Large intestine (tissue), 12 donors: ENCODE measurements around the gene PRR20C. TPM values are rescaled to one million over a fixed set of nuclear protein-coding genes. Genes with fewer than 3 reads are reported as not detected.
"Not testable (repeated sequence)": the region's sequence is repeated elsewhere in the genome, so short reads cannot be mapped to it uniquely, and the experiment has no call there.

ENCODE experiments used
- DNase-seq, 2 donors: peaks; one replicate each; pipeline versions ENCODE4 v3.0.0 to v3.0.0-alpha.2; 2013
- H3K27ac ChIP-seq: one replicate; pipeline ENCODE4 v1.5.1; 2013; ENCODE audit warnings: low read length
- H3K27me3 ChIP-seq: 2 replicates; pipeline ENCODE4 v1.6.1; 2013; ENCODE audit warnings: low read length; ENCODE audit not compliant: control insufficient read depth, insufficient read depth
- H3K36me3 ChIP-seq: 2 replicates; pipeline ENCODE4 v1.6.1; 2013; ENCODE audit warnings: low read length; ENCODE audit not compliant: control insufficient read depth, insufficient read depth
- H3K4me1 ChIP-seq: one replicate; pipeline ENCODE4 v1.6.1; 2013; ENCODE audit warnings: low read length; ENCODE audit not compliant: control insufficient read depth, insufficient read depth
- H3K4me3 ChIP-seq: one replicate; pipeline ENCODE4 v1.5.1; 2013; ENCODE audit warnings: low read length
- H3K9me3 ChIP-seq: one replicate; pipeline ENCODE4 v1.6.1; 2013; ENCODE audit warnings: mild to moderate bottlenecking, low read depth, low read length, moderate library complexity; ENCODE audit not compliant: control insufficient read depth
- WGBS: methylation state at CpG from one replicate; pipeline ENCODE4 v1.1.5; 2013; ENCODE audit warnings: low lambda C conversion rate; ENCODE audit not compliant: insufficient coverage; 5-methylcytosine and 5-hydroxymethylcytosine counted together
- long read RNA-seq, 11 donors: transcript quantifications; one replicate each; lab custom pipeline, GENCODE V29; 2026
- polyA plus RNA-seq: library from polyadenylated mRNA; unstranded; fragments of 120-200 nt; gene quantifications from one replicate; pipeline ENCODE4 v1.2.1, GENCODE V29; 2013

PRR20C gene
- not detected for polyA plus RNA-seq
- long read RNA-seq, donor 1 = 0 reads
- long read RNA-seq, donor 2 = 0 reads
- long read RNA-seq, donor 3 = 0 reads
- long read RNA-seq, donor 4 = 0 reads
- long read RNA-seq, donor 5 = 0 reads
- long read RNA-seq, donor 6 = 0 reads
- long read RNA-seq, donor 7 = 0 reads
- long read RNA-seq, donor 8 = 0 reads
- long read RNA-seq, donor 9 = 0 reads
- long read RNA-seq, donor 10 = 0 reads
- long read RNA-seq, donor 11 = 0 reads

DNA sequence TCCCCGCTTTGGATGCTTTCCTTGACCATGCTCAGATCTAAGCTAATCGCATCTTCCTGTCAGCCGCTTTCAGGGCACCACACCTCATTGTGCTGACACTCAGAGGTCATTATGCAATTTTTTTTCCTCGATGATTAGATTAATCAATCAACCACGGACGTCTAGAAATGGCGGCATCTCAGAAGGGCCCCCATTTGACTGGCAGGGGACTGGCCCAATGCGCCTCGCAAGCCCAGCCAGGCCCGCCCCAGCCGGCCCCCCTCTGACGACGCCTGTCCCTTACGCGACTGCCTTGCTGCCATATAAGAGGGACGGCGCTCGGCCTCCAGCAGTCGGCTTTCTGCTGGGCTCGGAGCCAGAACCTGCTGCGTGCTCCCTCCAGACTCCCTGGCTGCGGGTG is at the start of gene PRR20C:
TSS of gene PRR20C (plus strand) at position 301 of the 400 bp plus-strand sequence. CDS start 387 bp downstream, outside the sequence.
- not testable (repeated sequence) for DNase-seq, H3K4me1 ChIP-seq, H3K9me3 ChIP-seq, H3K4me3 ChIP-seq, H3K27ac ChIP-seq, H3K27me3 ChIP-seq, H3K36me3 ChIP-seq
- WGBS = no CpG with 5 or more reads among the region's 22 CpGs

DNA sequence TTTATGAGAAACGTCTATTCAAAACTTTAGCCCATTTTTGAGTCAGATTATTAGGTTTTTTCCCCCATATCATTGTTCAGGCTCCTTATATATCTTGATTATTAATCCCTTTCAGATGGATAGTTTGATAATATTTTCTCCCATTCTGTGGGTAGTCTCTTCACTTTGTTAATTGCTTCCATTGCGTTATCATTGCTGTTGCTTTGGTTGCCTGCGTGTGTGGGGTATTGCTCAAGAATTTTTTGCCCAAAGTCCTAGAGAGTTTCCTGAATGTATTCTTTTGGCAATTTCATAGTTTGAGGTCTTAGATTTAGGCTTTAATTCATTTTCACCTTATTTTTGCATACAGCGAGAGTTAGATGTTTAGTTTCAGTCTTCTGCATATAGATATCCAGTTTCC is 38.9 kb upstream of the PRR20C start:
- Histone ChIP-seq H3K4me1 (no peaks in the 10 kb centered on the region), H3K27me3 (no peaks in the 10 kb centered on the region), H3K27ac (no peak overlapping the region), H3K4me3 (no peak overlapping the region), H3K36me3 (no peaks in the 10 kb centered on the region), H3K9me3 (peaks cover 8% of the 10 kb centered on the region)
- DNase-seq = no peak
- 92% methylated on average over 4 of the region's 4 CpGs for WGBS

DNA sequence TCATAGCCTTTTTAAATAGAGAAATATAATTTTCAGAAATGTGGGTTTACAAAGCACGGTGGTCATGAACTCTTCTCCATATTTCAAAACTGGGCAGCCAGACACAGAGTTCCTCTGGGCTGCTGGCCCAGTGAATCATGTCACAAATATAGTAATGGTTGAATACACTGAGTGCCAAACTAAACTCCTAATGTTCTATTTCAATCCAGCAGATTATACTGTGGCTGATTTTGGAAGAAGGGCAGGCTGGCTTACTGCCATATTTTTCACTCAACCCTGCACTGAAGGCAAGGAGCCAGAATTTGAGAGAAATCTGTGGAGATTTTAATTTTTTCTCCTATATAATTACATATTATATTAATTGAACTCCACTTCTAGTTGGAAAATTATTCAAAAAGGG is 30.2 kb upstream of the PRR20C start:
- WGBS = 80% methylated on average over 1 of the region's 1 CpG
- H3K9me3 ChIP-seq = no peaks in the 10 kb centered on the region
- H3K36me3 ChIP-seq = no peaks in the 10 kb centered on the region
- H3K4me1 ChIP-seq = no peaks in the 10 kb centered on the region
- H3K4me3 ChIP-seq = no peak overlapping the region
- no peak for DNase-seq
- H3K27me3 ChIP-seq = no peaks in the 10 kb centered on the region
- no peak overlapping the region for H3K27ac ChIP-seq

DNA sequence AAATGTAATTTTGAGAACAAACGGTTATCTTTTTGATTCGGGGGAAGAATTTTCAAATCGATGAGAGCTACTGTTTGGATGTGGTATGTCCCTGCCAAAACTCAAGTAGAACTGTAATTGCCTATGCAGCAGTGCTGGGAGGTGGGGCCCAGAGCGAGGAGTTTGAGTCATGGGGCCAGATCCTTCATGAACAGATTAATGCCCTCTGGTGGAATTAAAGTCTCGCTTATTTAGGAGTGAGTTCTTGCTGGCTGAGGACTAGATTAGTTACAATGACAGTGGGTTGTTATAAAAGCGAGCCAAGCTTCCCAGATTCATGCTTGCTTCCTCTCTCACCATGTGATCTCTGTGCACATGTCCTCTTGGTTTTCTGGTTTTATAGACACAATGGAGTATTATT is 25.0 kb upstream of the PRR20C start:
- Histone ChIP-seq H3K27me3 (no peaks in the 10 kb centered on the region), H3K27ac (no peak overlapping the region), H3K36me3 (no peaks in the 10 kb centered on the region), H3K9me3 (no peaks in the 10 kb centered on the region), H3K4me1 (no peaks in the 10 kb centered on the region), H3K4me3 (no peak overlapping the region)
- DNase-seq = no peak
- WGBS = no CpG with 5 or more reads among the region's 6 CpGs

DNA sequence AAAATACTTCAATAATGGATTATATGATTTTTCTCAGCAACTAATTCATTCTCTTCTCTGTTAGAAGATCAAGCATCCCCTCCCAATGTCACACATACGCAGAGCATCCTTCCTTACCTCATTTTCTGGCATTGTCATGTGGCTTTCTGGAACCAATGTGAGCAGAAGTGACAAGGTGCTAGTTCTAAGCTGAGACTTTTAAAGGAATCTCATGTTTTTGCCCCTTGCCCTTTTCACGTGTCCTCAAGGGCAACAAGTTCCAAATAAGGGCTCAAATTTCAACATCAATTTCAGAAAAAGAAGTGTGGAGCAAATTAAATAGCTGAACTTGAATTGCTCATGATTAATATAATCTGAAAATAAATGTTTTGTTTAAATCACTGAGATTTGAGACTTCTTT is 17.8 kb upstream of the PRR20C start:
- DNase-seq = peak in 1 of 2 donors; percentile 9
- no peaks in the 10 kb centered on the region for H3K4me1 ChIP-seq
- WGBS = 57% methylated on average over 1 of the region's 2 CpGs
- no peak overlapping the region for H3K27ac ChIP-seq
- H3K36me3 ChIP-seq = no peaks in the 10 kb centered on the region
- H3K9me3 ChIP-seq = peaks cover 2% of the 10 kb centered on the region
- no peak overlapping the region for H3K4me3 ChIP-seq
- H3K27me3 ChIP-seq = no peaks in the 10 kb centered on the region

DNA sequence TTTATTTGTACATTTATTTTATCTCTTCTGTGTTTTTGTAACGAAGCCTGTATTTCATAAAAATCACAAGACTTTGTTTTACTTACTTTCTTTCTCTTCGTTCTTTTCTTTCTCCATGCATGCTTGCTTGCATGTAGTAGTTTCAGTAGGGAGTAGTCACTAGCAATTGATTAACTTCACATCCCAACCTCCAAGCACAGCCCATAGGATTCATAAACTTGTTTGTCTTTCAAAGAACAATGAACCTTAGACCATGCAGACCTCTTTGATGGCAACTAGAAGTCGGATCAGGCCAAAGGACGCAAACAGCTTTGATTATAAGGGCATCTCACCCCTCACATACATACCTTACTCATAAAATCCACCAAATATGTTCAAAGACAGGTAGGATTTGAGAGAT is 16.3 kb upstream of the PRR20C start:
- Histone ChIP-seq H3K27me3 (no peaks in the 10 kb centered on the region), H3K4me3 (peak overlapping the region; percentile 23), H3K36me3 (no peaks in the 10 kb centered on the region), H3K27ac (peak overlapping the region; percentile 57), H3K4me1 (no peaks in the 10 kb centered on the region), H3K9me3 (peaks cover 2% of the 10 kb centered on the region)
- peak; percentile 44 to 73 for DNase-seq
- 12% methylated on average over 2 of the region's 4 CpGs for WGBS

DNA sequence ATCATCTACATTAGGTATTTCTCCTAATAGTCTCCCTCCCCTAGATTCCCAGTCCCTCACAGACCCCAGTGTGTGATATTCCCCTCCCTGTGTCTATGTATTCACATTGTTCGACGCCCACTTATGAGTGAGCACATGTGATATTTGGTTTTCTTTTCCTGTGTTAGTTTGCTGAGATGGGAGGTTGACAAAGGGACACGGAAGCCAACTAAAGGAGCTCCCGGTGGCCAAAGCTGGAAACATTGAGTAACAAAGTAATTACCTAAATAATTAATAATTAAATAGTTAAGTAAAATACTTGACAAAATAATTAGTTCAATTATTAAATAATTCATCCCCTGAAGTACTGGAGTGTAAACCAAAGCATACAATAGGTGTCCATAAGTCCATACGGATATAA is 14.9 kb upstream of the PRR20C start:
- Histone ChIP-seq H3K4me3 (no peak overlapping the region), H3K9me3 (peaks cover 2% of the 10 kb centered on the region), H3K27me3 (no peaks in the 10 kb centered on the region), H3K27ac (no peak overlapping the region), H3K36me3 (no peaks in the 10 kb centered on the region), H3K4me1 (no peaks in the 10 kb centered on the region)
- DNase-seq = no peak
- no CpG with 5 or more reads among the region's 5 CpGs for WGBS

DNA sequence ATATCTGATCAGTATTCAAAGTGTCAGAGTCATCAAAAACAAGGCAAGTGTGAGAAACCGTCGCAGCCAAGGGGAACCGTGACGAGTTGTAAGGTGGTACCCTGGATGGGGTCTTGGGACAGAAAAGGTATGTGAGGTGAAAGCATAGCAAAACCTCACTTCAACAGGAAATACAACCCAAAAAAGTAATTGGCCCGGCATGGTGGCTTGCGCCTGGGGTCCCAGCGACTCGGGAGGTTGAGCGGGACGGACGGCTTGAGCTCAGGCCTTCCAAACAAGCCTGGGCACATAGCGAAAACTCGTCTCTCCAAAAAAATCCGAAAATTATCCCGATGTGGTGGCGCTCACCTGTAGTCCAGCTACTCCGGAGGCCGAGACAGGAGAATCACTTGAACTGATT is 14.1 kb upstream of the PRR20C start:
- DNase-seq, H3K9me3 ChIP-seq, H3K4me1 ChIP-seq, H3K27me3 ChIP-seq, H3K36me3 ChIP-seq, H3K27ac ChIP-seq, H3K4me3 ChIP-seq: not testable (repeated sequence)
- no CpG with 5 or more reads among the region's 18 CpGs for WGBS

DNA sequence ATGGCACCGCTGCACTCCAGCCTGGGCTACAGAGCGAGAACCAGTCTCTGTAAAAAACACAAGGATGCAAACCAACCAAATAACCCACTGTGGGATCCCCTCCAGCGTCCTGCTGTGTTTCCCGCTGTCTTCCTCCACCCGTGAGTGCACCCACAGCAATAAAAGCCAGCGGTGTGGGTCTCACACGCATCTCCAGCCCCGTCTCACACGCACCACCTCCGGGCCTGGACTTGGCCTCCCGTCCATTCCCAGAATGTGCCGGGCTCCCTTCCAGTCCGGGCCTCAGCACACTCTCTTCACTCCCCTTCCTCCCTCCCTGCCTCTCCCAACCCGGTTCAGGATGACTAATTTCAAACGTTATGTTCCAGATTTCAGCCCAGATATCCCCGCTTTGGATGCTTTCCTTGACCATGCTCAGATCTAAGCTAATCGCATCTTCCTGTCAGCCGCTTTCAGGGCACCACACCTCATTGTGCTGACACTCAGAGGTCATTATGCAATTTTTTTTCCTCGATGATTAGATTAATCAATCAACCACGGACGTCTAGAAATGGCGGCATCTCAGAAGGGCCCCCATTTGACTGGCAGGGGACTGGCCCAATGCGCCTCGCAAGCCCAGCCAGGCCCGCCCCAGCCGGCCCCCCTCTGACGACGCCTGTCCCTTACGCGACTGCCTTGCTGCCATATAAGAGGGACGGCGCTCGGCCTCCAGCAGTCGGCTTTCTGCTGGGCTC is 13.5 kb upstream of the PRR20C start, which contains the start of gene PRR20A:
TSS of gene PRR20A (plus strand) at position 684 of the 734 bp plus-strand sequence. CDS start 387 bp downstream, outside the sequence.
- H3K36me3 ChIP-seq, DNase-seq, H3K4me3 ChIP-seq, H3K27ac ChIP-seq, H3K4me1 ChIP-seq, H3K9me3 ChIP-seq, H3K27me3 ChIP-seq: not testable (repeated sequence)
- no CpG with 5 or more reads among the region's 34 CpGs for WGBS

DNA sequence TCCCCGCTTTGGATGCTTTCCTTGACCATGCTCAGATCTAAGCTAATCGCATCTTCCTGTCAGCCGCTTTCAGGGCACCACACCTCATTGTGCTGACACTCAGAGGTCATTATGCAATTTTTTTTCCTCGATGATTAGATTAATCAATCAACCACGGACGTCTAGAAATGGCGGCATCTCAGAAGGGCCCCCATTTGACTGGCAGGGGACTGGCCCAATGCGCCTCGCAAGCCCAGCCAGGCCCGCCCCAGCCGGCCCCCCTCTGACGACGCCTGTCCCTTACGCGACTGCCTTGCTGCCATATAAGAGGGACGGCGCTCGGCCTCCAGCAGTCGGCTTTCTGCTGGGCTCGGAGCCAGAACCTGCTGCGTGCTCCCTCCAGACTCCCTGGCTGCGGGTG is 6.7 kb upstream of the PRR20C start, which contains the start of gene PRR20B:
TSS of gene PRR20B (plus strand) at position 301 of the 400 bp plus-strand sequence. CDS start 387 bp downstream, outside the sequence.
- not testable (repeated sequence) for H3K4me1 ChIP-seq, H3K27ac ChIP-seq, H3K36me3 ChIP-seq, H3K4me3 ChIP-seq, H3K9me3 ChIP-seq, H3K27me3 ChIP-seq, DNase-seq
- no CpG with 5 or more reads among the region's 22 CpGs for WGBS
